Ammon's horn (tissue), 1 donor: ENCODE measurements around the gene TBXAS1.
"Not testable (repeated sequence)": the region's sequence is repeated elsewhere in the genome, so short reads cannot be mapped to it uniquely, and the experiment has no call there.

Experiments
- DNase-seq: peaks from one replicate; pipeline ENCODE4 v3.0.0-alpha.2; 2016; ENCODE audit warnings: low spot score

The TBXAS1 gene

GRCh38 chr7:139889186-139889871 is 60.3 kb downstream of the TBXAS1 start:
- DNase-seq, result no peak

- no peak for DNase-seq
These were observed 64.4 kb downstream of the TBXAS1 start for GRCh38 chr7:139893461-139893860.

GRCh38 chr7:139893999-139894398 is 64.9 kb downstream of the TBXAS1 start:
- DNase-seq, result no peak

- DNase-seq, result no peak
These were observed 66.2 kb downstream of the TBXAS1 start for GRCh38 chr7:139895141-139895829.

- no peak for DNase-seq
These were observed 67.2 kb downstream of the TBXAS1 start for GRCh38 chr7:139896288-139896687.

GRCh38 chr7:139896831-139897230 is 67.8 kb downstream of the TBXAS1 start:
- DNase-seq, result no peak

- no peak for DNase-seq
These were observed 68.5 kb downstream of the TBXAS1 start for GRCh38 chr7:139897422-139898090.

GRCh38 chr7:139898483-139898882 is 69.4 kb downstream of the TBXAS1 start:
- DNase-seq, result no peak

- DNase-seq, result no peak
These were observed 70.4 kb downstream of the TBXAS1 start for GRCh38 chr7:139899328-139899955.

GRCh38 chr7:139900326-139900725 is 71.3 kb downstream of the TBXAS1 start:
- no peak for DNase-seq

GRCh38 chr7:139901056-139901795 is 72.2 kb downstream of the TBXAS1 start:
- no peak for DNase-seq

- DNase-seq, result no peak
These were observed 72.8 kb downstream of the TBXAS1 start for GRCh38 chr7:139901901-139902300.

GRCh38 chr7:139902436-139903102 is 73.5 kb downstream of the TBXAS1 start:
- DNase-seq, result no peak

GRCh38 chr7:139903103-139903477 is 74.0 kb downstream of the TBXAS1 start:
- DNase-seq, result not testable (repeated sequence)

GRCh38 chr7:139906879-139907278 is 77.8 kb downstream of the TBXAS1 start:
- DNase-seq, result no peak

GRCh38 chr7:139908792-139909191 is 79.7 kb downstream of the TBXAS1 start:
- no peak for DNase-seq

GRCh38 chr7:139909379-139910050 is 80.5 kb downstream of the TBXAS1 start:
- DNase-seq, result no peak

- DNase-seq, result no peak
These were observed 84.2 kb downstream of the TBXAS1 start for GRCh38 chr7:139913021-139913844.

- DNase-seq, result no peak
These were observed 84.7 kb downstream of the TBXAS1 start for GRCh38 chr7:139913845-139914135.
